Measurements from ENCODE around the gene LINGO1.

LINGO1 gene

GRCh38 chr15:77568014-77568972 is 64.4 kb downstream of the LINGO1 start:
- Histone ChIP-seq H3K79me2 (ENCODE audit: control insufficient read depth, insufficient read depth, low read length, unreplicated experiment) (no peaks in the 10 kb centered on the region), H2AFZ (ENCODE audit: low read length, unreplicated experiment) (peak overlapping the region; percentile 99), H3K27me3 (ENCODE audit: insufficient read depth, low read length) (no peaks in the 10 kb centered on the region), H3K4me1 (ENCODE audit: control insufficient read depth, insufficient read depth, low read length, unreplicated experiment) (peaks cover 13% of the 10 kb centered on the region), H3K36me3 (ENCODE audit: insufficient read depth, low read length) (no peaks in the 10 kb centered on the region), H3K27ac (ENCODE audit: low read depth, low read length) (no peak overlapping the region), H3K4me3 (ENCODE audit: low read depth, low read length) (peak overlapping the region; percentile 71; the same call in 1 of the 2 replicates)

GRCh38 chr15:77567202-77567601 is 65.5 kb downstream of the LINGO1 start:
- peaks cover 13% of the 10 kb centered on the region for H3K4me1 ChIP-seq (ENCODE audit: control insufficient read depth, insufficient read depth, low read length, unreplicated experiment)
- H2AFZ ChIP-seq (ENCODE audit: low read length, unreplicated experiment), result no peak overlapping the region
- H3K79me2 ChIP-seq (ENCODE audit: control insufficient read depth, insufficient read depth, low read length, unreplicated experiment), result no peaks in the 10 kb centered on the region
- no peaks in the 10 kb centered on the region for H3K27me3 ChIP-seq (ENCODE audit: insufficient read depth, low read length)
- no peak overlapping the region for H3K4me3 ChIP-seq (ENCODE audit: low read depth, low read length)
- no peaks in the 10 kb centered on the region for H3K36me3 ChIP-seq (ENCODE audit: insufficient read depth, low read length)
- H3K27ac ChIP-seq (ENCODE audit: low read depth, low read length), result no peak overlapping the region

GRCh38 chr15:77566092-77566491 is 66.6 kb downstream of the LINGO1 start:
- H3K4me3 ChIP-seq (ENCODE audit: low read depth, low read length), result no peak overlapping the region

GRCh38 chr15:77565378-77565915 is 67.3 kb downstream of the LINGO1 start:
- Histone ChIP-seq H3K4me1 (ENCODE audit: control insufficient read depth, insufficient read depth, low read length, unreplicated experiment) (peaks cover 13% of the 10 kb centered on the region), H3K79me2 (ENCODE audit: control insufficient read depth, insufficient read depth, low read length, unreplicated experiment) (no peaks in the 10 kb centered on the region), H3K36me3 (ENCODE audit: insufficient read depth, low read length) (no peaks in the 10 kb centered on the region), H3K4me3 (ENCODE audit: low read depth, low read length) (no peak overlapping the region), H3K27me3 (ENCODE audit: insufficient read depth, low read length) (no peaks in the 10 kb centered on the region), H2AFZ (ENCODE audit: low read length, unreplicated experiment) (no peak overlapping the region), H3K27ac (ENCODE audit: low read depth, low read length) (no peak overlapping the region)

More at GRCh38 chr15:77566092-77566491, 66.6 kb downstream of the LINGO1 start:
- no peak overlapping the region for H2AFZ ChIP-seq (ENCODE audit: low read length, unreplicated experiment)
- peaks cover 13% of the 10 kb centered on the region for H3K4me1 ChIP-seq (ENCODE audit: control insufficient read depth, insufficient read depth, low read length, unreplicated experiment)
- H3K27me3 ChIP-seq (ENCODE audit: insufficient read depth, low read length), result no peaks in the 10 kb centered on the region
- H3K79me2 ChIP-seq (ENCODE audit: control insufficient read depth, insufficient read depth, low read length, unreplicated experiment), result no peaks in the 10 kb centered on the region
- no peak overlapping the region for H3K27ac ChIP-seq (ENCODE audit: low read depth, low read length)
- H3K36me3 ChIP-seq (ENCODE audit: insufficient read depth, low read length), result no peaks in the 10 kb centered on the region

- Histone ChIP-seq H3K27me3 (ENCODE audit: insufficient read depth, low read length) (no peaks in the 10 kb centered on the region), H3K4me3 (ENCODE audit: low read depth, low read length) (no peak overlapping the region), H3K79me2 (ENCODE audit: control insufficient read depth, insufficient read depth, low read length, unreplicated experiment) (no peaks in the 10 kb centered on the region), H3K36me3 (ENCODE audit: insufficient read depth, low read length) (no peaks in the 10 kb centered on the region), H2AFZ (ENCODE audit: low read length, unreplicated experiment) (no peak overlapping the region), H3K27ac (ENCODE audit: low read depth, low read length) (no peak overlapping the region), H3K4me1 (ENCODE audit: control insufficient read depth, insufficient read depth, low read length, unreplicated experiment) (peaks cover 13% of the 10 kb centered on the region)
Observed at GRCh38 chr15:77564938-77565337, 67.8 kb downstream of the LINGO1 start.

- Histone ChIP-seq H3K4me1 (ENCODE audit: control insufficient read depth, insufficient read depth, low read length, unreplicated experiment) (peaks cover 7% of the 10 kb centered on the region), H3K4me3 (ENCODE audit: low read depth, low read length) (no peak overlapping the region), H2AFZ (ENCODE audit: low read length, unreplicated experiment) (no peak overlapping the region), H3K36me3 (ENCODE audit: insufficient read depth, low read length) (no peaks in the 10 kb centered on the region), H3K79me2 (ENCODE audit: control insufficient read depth, insufficient read depth, low read length, unreplicated experiment) (no peaks in the 10 kb centered on the region), H3K27me3 (ENCODE audit: insufficient read depth, low read length) (no peaks in the 10 kb centered on the region), H3K27ac (ENCODE audit: low read depth, low read length) (no peak overlapping the region)
Observed at GRCh38 chr15:77564341-77564740, 68.4 kb downstream of the LINGO1 start.

GRCh38 chr15:77563623-77564156 is 69.0 kb downstream of the LINGO1 start:
- no peaks in the 10 kb centered on the region for H3K79me2 ChIP-seq (ENCODE audit: control insufficient read depth, insufficient read depth, low read length, unreplicated experiment)
- no peaks in the 10 kb centered on the region for H3K36me3 ChIP-seq (ENCODE audit: insufficient read depth, low read length)
- H3K4me1 ChIP-seq (ENCODE audit: control insufficient read depth, insufficient read depth, low read length, unreplicated experiment), result peaks cover 3% of the 10 kb centered on the region
- no peak overlapping the region for H2AFZ ChIP-seq (ENCODE audit: low read length, unreplicated experiment)
- no peaks in the 10 kb centered on the region for H3K27me3 ChIP-seq (ENCODE audit: insufficient read depth, low read length)
- H3K27ac ChIP-seq (ENCODE audit: low read depth, low read length), result no peak overlapping the region
- H3K4me3 ChIP-seq (ENCODE audit: low read depth, low read length), result no peak overlapping the region
